Skeletal muscle tissue (tissue), 4 donors: ENCODE data around the gene KRR1. TPM values are rescaled to one million over a fixed set of nuclear protein-coding genes. Genes with fewer than 3 reads are reported as not detected.
A peak's percentile ranks its signal among the peaks of the same experiment; 100 is the strongest.

Experiments
- H3K27ac ChIP-seq: one replicate; pipeline ENCODE4 v1.7.0; 2013; ENCODE audit warnings: mild to moderate bottlenecking, low read depth, low read length, inconsistent platforms
- H3K27me3 ChIP-seq, 3 donors: one replicate each; pipeline ENCODE4 v1.7.0; 2013; ENCODE audit warnings: low read length in 3 of 3; ENCODE audit not compliant: control insufficient read depth in 3 of 3, insufficient read depth in 3 of 3
- H3K36me3 ChIP-seq, 3 donors: one replicate each; pipeline ENCODE4 v1.7.0; 2013; ENCODE audit warnings: low read length in 3 of 3; ENCODE audit not compliant: control insufficient read depth in 3 of 3, insufficient read depth in 3 of 3
- H3K4me1 ChIP-seq, 3 donors: one replicate each; pipeline ENCODE4 v1.7.0; 2013; ENCODE audit warnings: low read length in 3 of 3, mild to moderate bottlenecking in 3 of 3; ENCODE audit not compliant: control insufficient read depth in 3 of 3, insufficient read depth in 3 of 3
- H3K4me3 ChIP-seq, 3 donors: one replicate each; pipeline ENCODE4 v1.7.0; 2013; ENCODE audit warnings: low read length in 3 of 3
- H3K9ac ChIP-seq, 3 donors: one replicate each; pipeline ENCODE4 v1.7.0; 2013; ENCODE audit warnings: low read length in 3 of 3, mild to moderate bottlenecking in 3 of 3, moderate library complexity in 2 of 3, low read depth in 1 of 3
- H3K9me3 ChIP-seq, 3 donors: one replicate each; pipeline ENCODE4 v1.7.0; 2013; ENCODE audit warnings: low read length in 3 of 3; ENCODE audit not compliant: control insufficient read depth in 3 of 3
- total RNA-seq: library from RNA; depleted of rRNA; stranded (reverse); fragments of >200 nt; gene quantifications from one replicate; pipeline ENCODE4 v1.2.3, GENCODE V29; 2014
- donor health status: Osteomylitis.

The KRR1 gene
- total RNA-seq, 1 donor from 2014 or later: 8.9 TPM

DNA sequence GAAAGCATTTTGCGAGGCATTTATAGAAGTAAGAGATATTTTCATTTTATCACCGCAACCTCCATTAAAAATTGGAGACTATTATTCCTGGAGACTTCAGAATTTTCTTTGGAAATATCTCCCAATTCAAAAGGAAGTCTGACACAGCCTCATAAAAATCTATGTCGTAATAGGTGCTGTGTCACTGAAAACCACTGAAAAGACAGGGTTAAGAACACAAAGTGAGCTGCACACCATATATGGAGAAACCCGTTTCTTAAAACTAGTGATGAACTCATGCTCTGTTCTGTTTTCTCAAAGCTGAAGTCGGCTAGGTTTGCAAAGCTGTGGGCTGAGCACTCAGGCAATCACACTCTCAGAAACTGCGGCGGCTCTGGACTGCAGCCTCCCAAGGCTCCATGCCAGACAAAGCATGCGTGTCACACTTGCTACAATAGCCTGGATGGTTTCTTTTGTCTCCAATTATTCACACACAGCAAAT lies 30.9 kb downstream of the KRR1 start, which contains the start of gene GLIPR1:
Gene GLIPR1, plus strand, starts transcription at position 287 of the 481 bp plus-strand sequence. Its CDS starts 126 bp downstream, at position 413.
- H3K9me3 ChIP-seq: no peaks in the 10 kb centered on the region
- H3K36me3 ChIP-seq: no peaks in the 10 kb centered on the region
- H3K27me3 ChIP-seq: no peaks in the 10 kb centered on the region
- peaks cover 0 to 13% (median 3%) of the 10 kb centered on the region in 3 donors for H3K4me1 ChIP-seq
- peak within 1 kb of the TSS; percentile 57 to 64 (median 63) for H3K9ac ChIP-seq
- peak within 1 kb of the TSS; percentile 61 to 73 (median 67) for H3K4me3 ChIP-seq
- H3K27ac ChIP-seq: peak within 1 kb of the TSS; percentile 73

- H3K4me3 ChIP-seq: peak overlapping the region; percentile 61 to 73 (median 67)
- H3K36me3 ChIP-seq: no peaks in the 10 kb centered on the region
- H3K27ac ChIP-seq: peak overlapping the region; percentile 73
- H3K9me3 ChIP-seq: no peaks in the 10 kb centered on the region
- H3K9ac ChIP-seq: peak overlapping the region; percentile 37 to 64 (median 63)
- no peaks in the 10 kb centered on the region for H3K27me3 ChIP-seq
- peaks cover 0 to 13% (median 3%) of the 10 kb centered on the region in 3 donors for H3K4me1 ChIP-seq
Measured at GRCh38 chr12:75479963-75480461, 31.4 kb downstream of the KRR1 start.

- no peaks in the 10 kb centered on the region for H3K27me3 ChIP-seq
- H3K27ac ChIP-seq: no peak overlapping the region
- H3K4me3 ChIP-seq: no peak overlapping the region
- no peak overlapping the region for H3K9ac ChIP-seq
- peaks cover 0 to 13% (median 3%) of the 10 kb centered on the region in 3 donors for H3K4me1 ChIP-seq
- no peaks in the 10 kb centered on the region for H3K36me3 ChIP-seq
- H3K9me3 ChIP-seq: no peaks in the 10 kb centered on the region
Measured at GRCh38 chr12:75478116-75478794, 33.2 kb downstream of the KRR1 start.

- H3K4me3 ChIP-seq: no peak overlapping the region
- no peaks in the 10 kb centered on the region for H3K27me3 ChIP-seq
- H3K36me3 ChIP-seq: no peaks in the 10 kb centered on the region
- H3K9me3 ChIP-seq: no peaks in the 10 kb centered on the region
- no peak overlapping the region for H3K27ac ChIP-seq
- peaks cover 0 to 13% (median 3%) of the 10 kb centered on the region in 3 donors for H3K4me1 ChIP-seq
- no peak overlapping the region for H3K9ac ChIP-seq
Measured at GRCh38 chr12:75477137-75477536, 34.3 kb downstream of the KRR1 start.

GRCh38 chr12:75476071-75476470 lies 35.3 kb downstream of the KRR1 start:
- Histone ChIP-seq H3K27ac (no peak overlapping the region), H3K9me3 (no peaks in the 10 kb centered on the region), H3K4me1 (peaks cover 0 to 13% (median 3%) of the 10 kb centered on the region in 3 donors), H3K9ac (no peak overlapping the region), H3K4me3 (no peak overlapping the region), H3K27me3 (no peaks in the 10 kb centered on the region), H3K36me3 (no peaks in the 10 kb centered on the region)

DNA sequence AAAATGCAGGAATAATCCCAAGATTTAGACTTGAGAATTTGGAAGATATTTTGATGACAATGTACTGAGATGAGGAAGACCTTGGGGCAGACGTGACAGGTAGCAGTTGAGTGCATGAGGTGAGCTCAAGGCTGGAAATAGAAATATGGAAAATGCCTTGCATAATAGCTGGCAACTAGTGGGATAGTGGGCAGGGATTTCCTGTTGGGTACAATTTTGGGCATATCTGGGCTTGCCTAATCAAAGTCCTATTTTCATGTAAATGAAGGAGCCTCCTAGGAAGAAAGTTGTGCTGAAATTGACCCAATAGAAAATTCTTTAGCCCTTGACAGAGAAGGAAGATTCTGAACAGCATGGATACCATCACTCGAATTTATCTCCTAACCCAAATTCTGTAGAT lies 37.3 kb downstream of the KRR1 start:
- Histone ChIP-seq H3K9me3 (no peaks in the 10 kb centered on the region), H3K27me3 (no peaks in the 10 kb centered on the region), H3K36me3 (no peaks in the 10 kb centered on the region), H3K9ac (no peak overlapping the region), H3K4me3 (no peak overlapping the region), H3K27ac (no peak overlapping the region), H3K4me1 (no peaks in the 10 kb centered on the region)

DNA sequence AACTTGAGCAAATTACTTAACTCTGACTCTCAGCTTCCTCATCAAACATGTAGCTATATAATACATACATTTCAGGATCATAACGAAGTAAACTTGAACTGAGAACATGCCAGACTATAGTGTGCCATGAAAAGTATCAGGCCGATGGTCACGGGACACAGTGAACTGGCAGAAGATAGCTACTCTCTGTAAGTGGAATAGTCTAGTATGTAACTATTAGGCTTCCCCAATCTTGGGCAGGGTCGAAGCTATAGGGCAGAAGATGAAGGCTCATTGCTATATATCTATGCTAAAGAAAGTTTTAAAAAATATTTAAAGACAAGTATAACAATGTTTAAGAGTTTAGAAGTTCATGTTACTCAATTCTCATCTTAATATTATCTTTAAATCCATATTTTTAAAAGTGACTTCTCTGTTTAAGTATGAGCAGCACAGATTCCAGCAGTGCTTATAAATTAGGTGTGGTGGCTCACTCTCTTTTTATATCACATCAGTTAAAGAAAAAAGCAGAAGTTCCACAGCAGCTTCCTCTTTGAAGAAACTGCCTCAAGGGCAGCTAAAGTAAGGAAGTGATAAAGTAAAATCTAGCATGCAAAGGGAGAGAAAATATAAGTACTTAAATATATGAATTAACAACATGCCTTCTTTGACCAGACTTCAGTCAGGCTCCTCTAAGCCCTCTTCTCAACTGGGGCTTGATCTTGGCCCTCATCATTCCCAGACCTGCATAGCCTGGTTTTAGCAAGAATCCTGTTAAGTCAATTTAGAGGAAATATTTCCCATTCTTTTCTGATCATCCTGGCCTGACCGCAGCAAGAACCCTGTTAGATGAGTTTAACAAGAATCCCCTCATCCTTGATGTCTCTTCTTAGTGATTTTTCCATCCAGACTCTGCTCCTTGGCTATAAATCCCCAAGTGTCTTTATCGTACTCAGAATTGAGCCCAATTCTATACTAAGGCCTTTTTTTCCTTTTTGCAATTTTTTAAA lies 39.2 kb downstream of the KRR1 start:
- Histone ChIP-seq H3K4me3 (no peak overlapping the region), H3K27me3 (no peaks in the 10 kb centered on the region), H3K9ac (no peak overlapping the region), H3K4me1 (no peaks in the 10 kb centered on the region), H3K9me3 (no peaks in the 10 kb centered on the region), H3K36me3 (no peaks in the 10 kb centered on the region), H3K27ac (no peak overlapping the region)

DNA sequence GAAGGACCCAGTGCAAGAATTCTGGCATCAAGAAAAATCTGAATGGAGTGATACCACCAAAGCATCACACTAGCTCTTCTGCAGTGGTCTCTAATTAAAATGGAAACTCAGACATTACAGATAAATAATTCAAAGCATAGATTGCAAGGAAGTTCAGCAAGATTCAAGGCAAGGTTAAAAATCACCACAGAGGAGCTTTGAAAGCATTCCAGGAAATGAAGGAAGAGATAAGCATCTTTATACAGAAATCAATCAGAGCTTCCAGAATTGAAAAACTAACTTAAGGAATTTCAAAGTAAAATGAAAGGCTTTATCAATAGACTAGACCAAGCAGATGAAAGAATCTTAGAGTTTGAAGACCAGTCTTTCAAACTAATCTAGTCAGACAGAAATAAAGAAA lies 51.2 kb downstream of the KRR1 start:
- no peak overlapping the region for H3K27ac ChIP-seq
- H3K9ac ChIP-seq: no peak overlapping the region
- no peaks in the 10 kb centered on the region for H3K4me1 ChIP-seq
- peaks cover 0 to 5% (median 3%) of the 10 kb centered on the region in 3 donors for H3K9me3 ChIP-seq
- H3K36me3 ChIP-seq: no peaks in the 10 kb centered on the region
- no peaks in the 10 kb centered on the region for H3K27me3 ChIP-seq
- no peak overlapping the region for H3K4me3 ChIP-seq

DNA sequence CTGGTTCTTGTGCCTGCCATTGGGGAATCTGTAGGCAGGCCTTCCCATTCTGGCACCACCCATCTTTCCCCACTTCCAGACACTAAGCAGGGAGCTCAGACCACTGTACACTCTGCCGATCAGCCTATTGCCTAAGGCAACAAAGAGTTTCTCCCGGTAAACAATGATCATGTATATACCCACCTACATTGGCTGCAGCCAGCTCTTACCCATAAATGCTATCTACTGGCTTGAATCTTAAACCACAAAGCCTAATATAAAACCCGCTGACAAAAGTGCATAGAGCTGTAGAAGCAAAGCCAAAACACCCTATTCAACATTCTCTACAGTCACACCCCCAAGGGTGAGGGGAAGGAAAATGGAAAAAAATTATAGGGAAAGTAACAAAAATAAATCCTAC lies 51.7 kb downstream of the KRR1 start:
- Histone ChIP-seq H3K36me3 (no peaks in the 10 kb centered on the region), H3K4me1 (no peaks in the 10 kb centered on the region), H3K9ac (no peak overlapping the region), H3K4me3 (no peak overlapping the region), H3K9me3 (peaks cover 0 to 5% (median 3%) of the 10 kb centered on the region in 3 donors), H3K27me3 (no peaks in the 10 kb centered on the region), H3K27ac (no peak overlapping the region)
